UCSD-AML1 (cell line): ENCODE measurements around the gene FAAP20.

Experiments used
- DNase-seq: peaks from one replicate; lab custom pipeline; 2025; ENCODE audit not compliant: unreplicated experiment; lab: John Stamatoyannopoulos, UW

The FAAP20 gene

DNA sequence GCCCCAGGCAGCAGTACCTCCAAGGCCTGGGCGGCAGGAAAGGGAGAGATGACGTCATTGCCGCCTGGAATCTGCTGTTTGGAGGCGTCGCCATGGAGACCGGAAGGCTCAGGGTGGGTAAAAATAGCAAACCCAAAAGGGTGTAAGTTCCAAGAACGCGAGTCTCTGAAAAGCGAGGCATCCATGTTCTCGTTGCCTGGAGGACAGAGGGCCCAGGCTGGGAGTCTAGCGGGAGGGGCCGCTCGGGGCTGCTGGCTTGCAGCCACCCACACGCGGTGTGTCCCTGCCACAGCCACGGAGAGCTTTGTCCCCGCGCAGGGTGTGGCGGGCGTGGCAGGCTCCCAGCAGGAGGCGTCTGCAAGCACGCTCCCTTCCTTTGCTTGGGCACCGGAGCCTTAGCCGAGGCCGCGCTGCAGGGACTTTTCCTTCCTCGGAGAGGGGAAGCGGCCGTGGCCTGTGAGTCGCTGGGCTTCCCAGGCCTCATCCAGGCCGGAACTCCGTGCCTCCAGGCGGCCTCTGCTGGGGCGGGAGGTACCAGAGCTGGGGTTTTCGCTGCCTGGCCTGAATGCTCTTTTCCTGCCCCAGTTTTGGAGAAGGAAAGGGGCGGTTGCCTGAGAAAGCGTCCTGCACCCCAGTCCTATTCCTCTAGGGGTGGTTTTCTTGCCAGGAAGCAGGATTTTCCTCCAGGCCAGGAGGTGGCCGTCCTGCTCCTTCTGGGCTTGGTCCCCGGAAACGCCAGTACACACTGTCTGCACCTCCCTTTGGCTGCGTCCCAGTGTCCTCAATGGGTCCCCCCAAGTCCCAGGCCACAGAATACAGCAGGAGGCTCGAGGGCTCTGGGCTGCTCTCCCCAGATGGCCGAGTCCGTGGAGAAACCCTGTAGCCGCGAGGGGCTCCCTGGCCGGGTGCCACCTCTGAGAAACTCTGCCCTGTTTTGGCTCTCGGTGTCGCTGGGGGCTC is 18.2 kb upstream of the FAAP20 start:
- peak; percentile 93 for DNase-seq

DNA sequence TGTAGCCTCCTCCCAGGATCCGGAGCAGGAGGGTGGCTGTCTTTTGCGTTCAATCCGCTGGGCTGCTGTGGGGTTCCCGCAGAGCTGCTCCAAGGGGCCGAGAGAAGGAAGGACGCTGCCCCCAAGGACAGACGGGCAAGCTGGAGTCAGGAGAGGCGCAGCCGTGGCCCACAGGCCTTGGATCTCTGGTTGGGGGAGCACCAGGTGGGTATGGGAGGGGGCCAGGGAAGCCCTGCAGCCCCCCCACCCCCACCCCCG is 17.6 kb upstream of the FAAP20 start:
- DNase-seq, result no peak

DNA sequence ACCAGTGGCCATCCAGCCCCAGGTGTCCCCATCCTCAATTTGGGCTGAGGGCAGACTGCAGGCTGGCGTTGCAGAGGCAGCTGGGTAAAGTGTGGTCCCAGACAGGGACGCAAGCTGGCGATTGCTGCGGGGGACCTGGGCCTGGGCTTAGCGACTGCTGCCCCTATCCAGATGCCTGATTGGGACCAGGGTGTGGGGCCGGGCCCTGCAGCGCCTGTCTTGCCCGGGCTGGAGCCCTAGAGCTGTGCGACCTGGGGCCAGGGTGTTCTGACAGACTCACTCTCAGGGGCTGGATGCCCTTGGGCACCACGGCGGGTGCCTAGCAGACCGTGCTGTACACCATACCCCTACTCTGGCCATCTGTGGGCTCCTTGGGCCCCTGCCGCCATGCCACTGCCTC is 16.2 kb upstream of the FAAP20 start:
- DNase-seq, result no peak

DNA sequence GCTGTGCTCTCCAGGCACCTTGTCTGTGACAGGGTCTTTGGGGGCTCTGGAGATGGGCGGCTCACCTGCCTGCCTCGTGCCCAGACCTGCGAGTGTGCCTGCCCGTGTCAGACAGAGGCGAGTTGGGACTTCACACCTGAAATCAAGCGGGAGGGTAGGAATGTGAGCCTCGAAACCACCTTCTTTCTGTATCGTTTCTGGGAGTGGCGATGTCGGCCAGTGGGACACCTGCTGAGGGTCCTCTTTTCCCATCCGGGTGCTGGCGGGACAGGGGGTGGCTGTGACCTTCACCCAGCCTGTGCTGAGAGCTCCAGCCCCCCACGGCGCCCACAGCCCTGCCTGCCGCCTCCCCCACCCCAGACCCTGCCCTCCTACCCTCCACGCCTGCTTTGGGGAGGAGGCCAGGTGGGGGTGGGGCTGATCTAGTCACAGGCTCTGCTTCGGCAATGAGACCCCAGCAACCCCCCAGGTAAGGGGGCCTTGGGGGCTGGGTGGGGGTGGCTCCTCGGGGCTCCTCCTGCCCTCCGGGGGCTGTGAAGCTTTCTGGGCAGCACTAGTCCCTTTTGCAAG is 15.6 kb upstream of the FAAP20 start:
- no peak for DNase-seq

DNA sequence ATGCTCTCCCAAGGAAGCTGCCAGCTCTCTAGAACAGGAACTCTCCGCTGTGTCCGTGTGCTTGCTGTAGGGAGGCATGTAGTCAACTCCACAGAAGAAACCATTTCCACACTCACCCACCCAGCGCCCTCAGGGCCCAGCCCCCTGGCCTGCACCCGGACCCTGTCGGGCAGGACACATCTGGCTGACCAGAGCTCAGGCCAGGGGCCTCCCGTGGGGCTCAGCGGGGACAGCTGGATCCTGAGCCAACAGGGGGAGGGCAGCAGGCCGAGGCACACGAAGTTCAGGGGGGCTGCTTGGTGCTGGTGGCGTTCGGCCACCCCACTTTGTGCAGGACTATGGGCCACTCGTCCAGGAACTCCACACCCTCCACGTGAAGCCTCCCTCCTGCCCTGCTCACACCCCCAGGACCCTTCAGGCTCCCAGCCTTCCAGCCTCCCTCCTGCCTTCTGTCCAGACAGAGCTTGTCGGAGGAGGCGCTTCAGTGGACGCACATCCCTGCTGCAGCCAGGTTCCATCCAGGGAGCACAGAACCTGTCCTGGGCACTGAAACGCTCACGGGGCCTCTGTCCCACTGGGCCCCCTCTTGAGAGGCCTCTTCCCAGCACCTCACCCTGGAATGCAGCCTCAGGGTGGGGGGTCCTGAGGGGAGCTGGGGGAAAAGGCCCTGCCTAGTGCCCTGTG is 15.0 kb upstream of the FAAP20 start:
- no peak for DNase-seq

DNA sequence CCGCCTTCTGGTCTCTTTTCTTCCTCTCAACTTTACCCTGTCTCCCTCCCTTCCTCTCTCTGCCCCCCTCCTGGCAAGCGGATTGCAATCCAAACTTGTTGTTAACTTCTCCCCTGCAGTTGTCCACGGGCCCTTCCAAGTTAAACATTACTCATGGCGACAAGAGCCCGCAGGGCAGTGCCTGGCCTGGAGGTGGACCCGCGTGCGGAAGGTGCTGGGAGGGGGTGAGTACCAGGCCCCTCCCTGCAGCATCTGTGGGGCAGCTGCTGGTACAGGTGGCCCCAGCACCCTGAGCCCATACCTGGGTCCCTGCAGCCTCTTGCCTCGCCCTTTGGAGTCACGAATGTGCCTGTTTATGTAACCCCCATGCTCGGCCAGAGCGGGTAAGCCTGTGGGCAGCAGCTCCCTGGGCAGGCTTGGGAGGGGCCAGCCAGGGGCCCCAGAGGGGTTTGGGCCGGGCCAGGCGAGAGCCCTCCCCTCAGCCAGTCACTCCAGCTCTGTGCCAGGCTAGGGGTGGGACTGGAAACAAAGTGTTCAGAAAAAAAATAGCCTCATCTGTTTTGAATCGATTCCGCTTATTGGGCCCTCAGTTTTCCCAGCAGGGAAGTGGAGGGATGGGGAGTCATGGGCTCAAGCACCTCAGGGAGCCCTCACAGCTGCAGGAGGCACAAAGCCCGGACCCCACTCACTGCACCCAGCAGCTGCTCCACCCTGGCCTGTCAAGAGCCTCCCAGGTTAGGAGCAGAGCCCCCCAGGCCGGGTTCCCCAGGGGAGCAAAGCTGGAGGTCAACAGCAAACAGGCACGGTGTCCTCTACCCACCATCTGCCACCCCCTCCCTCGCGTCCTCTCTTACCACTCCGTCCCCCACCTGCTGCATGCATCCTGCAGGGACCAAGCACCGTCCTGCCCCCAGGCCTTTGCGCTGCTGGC is 14.0 kb upstream of the FAAP20 start:
- no peak for DNase-seq

DNA sequence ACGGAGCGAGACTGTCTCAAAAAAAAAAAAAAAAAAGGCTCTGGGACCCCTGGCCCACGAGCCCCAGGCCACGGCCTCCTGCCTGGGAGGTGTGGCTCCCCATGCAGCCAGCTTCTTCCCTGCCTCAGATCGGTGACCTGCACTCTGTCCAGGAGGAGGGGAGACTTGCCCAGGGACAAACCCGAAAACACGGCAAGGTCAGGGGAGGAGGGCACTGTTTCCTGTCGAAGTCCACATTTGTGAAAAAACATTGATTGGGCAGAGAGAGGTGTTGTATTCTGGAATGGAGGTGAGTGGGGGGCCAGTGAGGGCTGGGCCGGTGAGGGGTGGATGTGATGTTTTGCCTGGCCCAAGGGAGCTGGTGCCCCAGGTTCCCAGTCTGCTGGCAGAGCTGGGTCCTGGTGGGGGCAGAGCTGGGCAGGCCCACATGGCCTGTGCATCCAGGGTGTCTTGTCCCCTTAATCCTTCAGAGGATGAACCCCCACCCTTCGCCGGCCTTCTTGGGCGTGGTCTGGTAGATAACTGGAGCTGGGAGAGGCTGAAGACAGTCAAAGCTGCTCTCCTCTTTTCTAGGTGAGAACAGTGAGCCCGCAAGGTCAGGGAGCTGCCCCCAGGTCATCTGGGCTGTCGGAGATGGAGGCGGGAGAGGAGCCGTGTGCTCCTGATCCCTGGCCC is 12.4 kb upstream of the FAAP20 start:
- no peak for DNase-seq

DNA sequence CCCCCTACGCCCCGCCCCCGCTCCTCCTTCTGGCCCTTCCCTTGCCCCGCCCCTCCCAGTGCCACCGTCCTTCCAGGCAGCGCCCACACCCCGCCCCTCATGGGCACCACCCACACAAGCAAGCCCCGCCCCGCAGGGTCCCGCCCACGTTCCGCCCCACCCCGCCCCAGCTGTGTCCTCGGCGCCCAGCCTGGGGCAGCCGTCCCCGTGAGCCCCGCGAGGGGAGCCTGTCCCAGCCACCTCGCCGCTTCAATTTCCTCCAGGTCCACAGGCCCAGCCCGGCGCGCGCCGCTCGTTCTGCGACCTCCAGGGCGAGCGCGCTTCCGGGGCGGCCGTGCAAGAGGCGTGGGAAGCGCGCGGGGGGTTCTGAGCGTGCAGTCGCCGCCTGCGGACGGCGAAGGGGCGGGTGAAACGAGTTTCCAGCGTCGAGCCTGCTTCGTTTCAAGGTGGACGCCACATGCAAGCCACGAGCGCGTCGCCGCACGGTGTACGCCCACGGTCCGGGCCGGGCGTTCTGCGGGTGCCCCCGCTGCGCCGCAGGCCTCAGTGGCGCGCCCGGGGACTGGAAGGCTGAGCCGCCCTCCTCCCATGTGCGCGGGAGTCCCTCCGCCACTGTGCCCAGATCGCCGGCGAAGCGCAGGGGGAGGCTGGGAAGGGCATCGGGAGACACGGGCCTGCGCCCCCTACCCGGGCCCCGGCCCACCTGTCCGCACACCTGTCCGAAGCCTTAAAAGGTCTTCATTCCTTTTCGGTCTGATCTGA is 10.8 kb upstream of the FAAP20 start:
- peak; percentile 93 for DNase-seq

DNA sequence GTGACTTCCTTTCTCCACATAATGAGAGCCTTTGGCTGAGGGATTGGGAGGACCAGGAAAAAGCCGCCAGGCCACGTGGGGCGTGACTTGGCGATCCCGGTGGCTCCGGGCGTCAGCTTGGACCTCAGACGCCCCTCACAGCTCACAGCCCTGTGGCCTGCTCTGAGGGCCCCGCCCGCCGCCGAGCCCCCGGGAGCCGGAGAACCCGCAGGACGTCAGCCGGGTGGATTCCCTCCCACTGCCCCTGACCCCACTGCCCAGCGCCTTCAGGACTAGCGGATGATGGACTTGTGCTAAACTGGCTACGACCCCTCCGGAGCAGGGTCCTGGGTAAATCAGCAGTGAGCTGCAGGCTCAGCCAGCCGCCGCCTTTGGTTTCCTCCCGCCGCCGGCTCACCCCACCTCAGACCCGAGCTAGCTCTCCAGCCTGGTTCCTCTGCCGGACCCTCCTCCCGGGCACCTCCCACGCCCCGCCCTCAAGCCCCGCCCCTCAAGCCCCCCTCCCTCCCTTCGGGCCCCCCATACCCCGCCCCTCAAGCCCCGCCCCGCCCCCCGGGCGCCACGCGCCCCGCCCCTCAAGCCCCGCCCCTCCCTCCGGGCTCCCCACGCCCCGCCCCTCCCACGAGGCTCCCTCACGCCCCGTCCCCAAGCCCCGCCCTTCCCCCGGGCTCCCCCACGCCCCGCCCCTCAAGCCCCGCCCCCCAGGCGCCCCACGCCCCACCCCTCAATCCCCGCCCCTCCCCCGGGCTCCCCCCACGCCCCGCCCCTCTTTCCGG is 10.0 kb upstream of the FAAP20 start:
- peak; percentile 86 for DNase-seq

DNA sequence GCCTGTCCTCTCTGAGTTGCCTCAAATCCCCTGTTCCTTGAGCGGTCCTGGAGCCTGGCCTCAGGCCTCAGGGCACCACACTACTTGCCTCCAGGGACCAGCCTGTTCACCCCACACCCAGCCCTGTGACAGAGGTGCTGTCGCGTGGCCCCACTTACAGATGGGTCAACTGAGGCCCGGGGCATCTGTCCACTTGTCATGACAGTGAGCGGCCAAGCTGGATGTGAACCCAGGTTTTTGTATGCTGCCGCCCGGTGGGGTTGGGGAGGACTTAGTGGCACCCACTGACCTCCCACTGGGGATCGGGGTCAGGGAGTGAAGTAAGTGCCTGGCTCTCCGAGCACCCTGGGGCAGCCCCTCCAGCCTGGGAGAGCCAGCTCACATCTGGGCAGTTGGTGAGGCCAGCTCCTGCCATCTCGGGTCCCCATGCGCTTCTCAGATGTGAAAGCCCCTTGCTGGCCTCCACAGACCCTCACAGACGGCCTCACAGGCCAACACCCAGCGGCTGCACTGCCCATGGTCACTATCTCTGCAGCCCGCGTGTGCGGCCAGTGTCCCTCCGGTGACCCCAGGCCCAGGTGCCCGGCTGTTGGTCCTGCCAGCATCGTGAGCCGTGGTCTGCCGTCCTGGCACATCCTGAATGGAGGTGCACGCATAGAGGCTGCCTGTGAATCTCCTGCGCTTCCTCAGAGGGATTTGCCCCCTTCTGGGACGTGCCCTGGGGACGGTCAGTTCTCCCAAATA is 9.3 kb upstream of the FAAP20 start:
- DNase-seq, result no peak

DNA sequence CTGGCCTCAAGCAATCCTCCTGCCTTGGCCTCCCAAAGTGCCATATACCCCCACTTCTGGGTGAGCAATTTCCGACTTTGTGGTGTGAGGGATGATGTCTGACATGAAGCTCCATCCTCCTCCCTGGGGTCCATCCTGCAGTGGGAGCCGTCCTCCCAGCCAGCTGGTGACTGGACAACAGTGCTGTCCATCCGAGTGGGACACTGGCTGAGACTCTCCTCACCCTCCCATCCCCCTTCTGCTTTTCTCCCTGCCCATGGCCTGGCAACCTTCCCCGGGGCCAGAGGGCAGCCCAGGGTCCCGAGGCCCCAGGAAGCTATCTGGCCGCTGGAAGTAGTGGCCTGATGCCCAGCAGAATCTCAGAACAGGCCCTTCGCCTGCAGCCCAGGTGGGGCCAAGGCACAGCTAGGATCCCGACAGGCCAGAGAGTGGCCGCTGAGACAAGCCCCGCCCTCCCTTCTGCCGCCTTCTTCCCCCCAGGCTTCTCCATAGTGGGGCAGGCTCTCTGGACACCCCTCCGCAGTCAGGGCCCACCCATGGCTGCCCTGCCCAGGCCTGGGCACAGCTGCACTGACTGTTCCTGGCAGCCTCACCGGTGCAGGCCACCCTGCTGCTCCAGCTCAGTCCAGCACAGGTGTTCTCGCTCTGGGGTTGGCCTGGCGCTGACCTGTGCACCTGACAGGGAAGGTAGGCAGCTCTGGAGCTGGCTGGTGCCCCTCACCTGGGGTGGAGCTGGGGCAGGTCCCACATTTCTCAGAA is 8.4 kb upstream of the FAAP20 start:
- no peak for DNase-seq

DNA sequence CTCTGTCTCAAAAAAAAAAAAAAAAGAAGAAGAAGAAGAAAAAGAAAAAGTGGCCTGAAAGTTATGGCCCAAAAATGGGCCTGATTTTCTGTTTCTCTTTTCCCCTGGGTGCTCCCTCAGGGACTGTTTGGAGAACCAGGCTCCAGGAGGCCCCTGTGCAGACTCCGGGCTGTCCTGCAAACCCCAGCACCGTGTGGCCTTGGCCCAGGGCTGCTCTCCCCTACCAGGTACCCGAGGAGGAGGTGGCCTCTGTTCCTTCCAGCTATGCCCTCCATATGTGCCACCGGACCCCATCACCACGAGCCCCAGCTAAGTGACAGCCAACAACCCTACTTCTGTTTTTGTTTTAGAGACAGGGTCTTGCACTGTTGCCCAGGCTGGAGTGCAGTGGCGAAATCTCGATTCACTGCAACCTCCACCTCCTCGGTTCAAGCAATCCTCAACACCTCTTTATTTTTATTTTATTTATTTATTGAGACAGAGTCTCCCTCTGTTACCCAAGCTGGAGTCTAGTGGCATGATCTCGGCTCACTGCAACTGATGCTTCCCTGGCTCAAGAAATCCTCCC is 7.5 kb upstream of the FAAP20 start:
- DNase-seq, result no peak

DNA sequence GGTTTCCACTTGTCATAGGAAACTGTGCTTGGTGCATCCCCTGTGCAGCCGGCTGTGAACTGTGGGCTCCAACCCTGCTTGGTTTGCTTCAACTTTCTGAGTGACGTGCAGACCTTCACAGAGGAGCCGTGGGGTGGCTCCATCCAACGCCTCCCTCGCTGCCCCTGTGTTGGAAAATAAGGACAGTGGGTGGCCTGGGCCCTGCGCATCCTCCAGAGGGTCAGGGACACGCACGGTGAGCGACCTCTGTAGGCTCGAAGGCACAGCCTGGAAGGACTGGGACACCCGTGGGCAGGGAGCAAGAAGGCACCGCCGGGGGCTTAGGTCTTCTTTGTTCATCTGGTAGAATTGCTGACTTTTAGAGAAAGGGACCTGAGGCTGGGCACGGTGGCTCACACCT is 6.5 kb upstream of the FAAP20 start:
- DNase-seq, result no peak

DNA sequence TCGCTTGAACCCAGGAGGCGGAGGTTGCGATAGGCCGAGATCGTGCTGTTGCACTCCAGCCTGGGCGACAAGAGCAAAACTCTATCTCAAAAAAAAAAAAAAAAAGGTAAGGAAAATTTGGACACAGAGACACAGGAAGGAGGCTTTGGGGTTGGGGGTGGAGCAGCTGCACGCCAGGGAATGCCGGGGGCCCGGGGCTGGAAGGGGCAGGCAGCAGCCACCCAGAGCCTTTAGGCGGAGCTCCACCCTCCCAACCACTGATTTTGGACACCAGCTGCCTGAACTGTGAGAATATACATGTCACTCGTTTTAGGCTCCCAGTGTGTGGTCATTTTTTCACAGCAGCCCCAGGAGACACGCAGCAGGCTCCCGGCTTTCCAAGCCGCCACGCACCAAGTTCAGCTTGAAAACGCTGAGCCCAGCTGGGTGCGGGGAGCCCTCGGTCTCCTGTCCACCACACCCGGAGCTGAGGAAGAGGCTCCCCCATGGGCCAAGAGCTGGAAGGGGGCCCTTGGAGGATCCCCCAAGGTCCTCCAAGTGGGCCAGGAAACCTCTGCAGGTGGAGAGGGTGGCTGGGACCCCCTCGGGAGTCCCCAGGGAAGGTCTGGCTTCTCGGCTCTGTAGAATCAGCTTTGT is 5.9 kb upstream of the FAAP20 start:
- DNase-seq, result no peak

DNA sequence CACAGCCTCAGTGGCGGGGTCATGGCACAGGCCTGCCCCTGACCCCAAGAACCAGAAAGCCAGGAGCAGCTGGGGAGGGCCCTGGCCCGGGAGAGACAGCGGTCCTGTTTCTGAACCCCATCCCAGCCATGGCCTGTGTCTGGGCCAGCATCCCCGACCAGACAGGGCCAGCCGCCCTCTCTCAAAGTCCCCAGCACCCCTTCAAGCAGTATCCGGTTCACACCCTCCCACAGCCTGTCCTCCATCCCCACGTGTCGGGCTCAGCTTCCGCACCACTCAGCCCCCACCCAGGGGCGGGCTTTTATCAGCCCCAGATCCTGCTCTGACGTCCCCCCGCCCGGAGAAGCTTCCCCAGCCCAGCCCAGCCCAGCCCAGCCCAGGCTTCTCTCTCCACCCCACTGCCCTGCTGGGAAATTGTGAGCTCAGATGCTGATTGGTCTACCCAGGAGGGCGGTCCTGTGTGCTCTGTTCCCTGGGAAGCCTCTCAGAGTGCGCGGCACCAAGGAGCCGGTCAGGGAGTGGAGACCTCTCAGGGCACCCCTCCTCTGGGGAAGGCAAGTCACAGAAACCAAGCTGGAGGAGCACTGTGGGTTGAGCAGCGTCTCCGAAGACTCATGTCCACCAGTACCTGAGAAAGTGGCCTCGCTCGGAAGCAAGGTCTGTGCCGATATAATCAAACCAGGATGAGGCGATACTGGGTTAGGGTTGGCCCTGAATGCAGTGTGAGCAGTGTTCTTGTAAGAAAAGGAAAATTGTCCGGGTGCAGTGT is 4.7 kb upstream of the FAAP20 start:
- peak; percentile 93 for DNase-seq

DNA sequence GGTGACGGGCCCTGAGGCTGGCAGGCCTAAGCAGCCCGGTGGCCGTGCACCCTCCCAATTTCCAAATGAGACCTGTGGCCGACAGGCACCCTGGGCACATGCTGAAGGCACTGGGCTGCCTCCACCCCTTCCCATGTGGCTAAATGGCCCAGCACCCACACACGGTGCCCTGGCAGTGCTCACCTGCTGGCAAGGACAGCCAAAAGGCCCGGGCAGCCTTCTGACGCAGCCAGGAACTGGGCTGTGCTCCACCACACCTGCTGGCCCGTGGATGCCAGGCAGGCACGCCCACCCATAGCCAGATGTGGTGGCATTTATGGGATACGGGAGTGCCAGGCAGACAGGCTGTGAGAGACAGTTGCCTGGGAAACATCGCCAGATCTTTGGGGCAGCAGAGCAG is 4.0 kb upstream of the FAAP20 start:
- DNase-seq, result no peak
